ENCODE measurements around the gene IFRD1. TPM values are rescaled to one million over a fixed set of nuclear protein-coding genes. Genes with fewer than 3 reads are reported as not detected.

IFRD1 gene
- total and polyA plus RNA-seq, 7 donors, result 22.8 to 63.7 (median 45.7) TPM

Small RNA genes lying within 50 kb of the gene (small RNA-seq; reads per million reads assigned to genes)
- gene AC079741.1, result 0 reads per million in 3 donors

Other genes with a start within 250 kb of the IFRD1 start
- 10 to 100 TPM; 14.1 to 28.5 (median 21.9) TPM for gene DOCK4, start 244.1 kb upstream of the IFRD1 start, total RNA-seq
- gene DOCK4, start 244.1 kb upstream of the IFRD1 start, polyA plus RNA-seq, result 1 to 10 TPM; 3.0 to 5.7 (median 3.7) TPM
- 10 to 100 TPM; 39.0 to 49.3 (median 40.8) TPM for gene ZNF277, start 243.8 kb upstream of the IFRD1 start, total RNA-seq
- 10 to 100 TPM; 15.8 to 26.8 (median 21.6) TPM for gene ZNF277, start 243.8 kb upstream of the IFRD1 start, polyA plus RNA-seq
- gene LSMEM1, start 30.5 kb downstream of the IFRD1 start, total RNA-seq, result 1 to 10 TPM in 3 of 4 donors, under 1 TPM in 1; 0.82 to 3.9 (median 2.3) TPM
- 1 to 10 TPM in 2 of 3 donors, not detected in 1; 1.2 to 3.1 TPM for gene LSMEM1, start 30.5 kb downstream of the IFRD1 start, polyA plus RNA-seq

Measured in sigmoid colon (tissue), 7 donors.